GM12874 (cell line): ENCODE results near the gene RUVBL1.

Source experiments
- TF ChIP-seq, protein P1 (sequence below): IDR thresholded peaks from 2 replicates; pipeline ENCODE4 v1.5.1; 2011; ENCODE audit warnings: low read depth, mild to moderate bottlenecking, control low read depth, low read length, moderate library complexity; ENCODE audit not compliant: insufficient read depth

RUVBL1 gene

DNA sequence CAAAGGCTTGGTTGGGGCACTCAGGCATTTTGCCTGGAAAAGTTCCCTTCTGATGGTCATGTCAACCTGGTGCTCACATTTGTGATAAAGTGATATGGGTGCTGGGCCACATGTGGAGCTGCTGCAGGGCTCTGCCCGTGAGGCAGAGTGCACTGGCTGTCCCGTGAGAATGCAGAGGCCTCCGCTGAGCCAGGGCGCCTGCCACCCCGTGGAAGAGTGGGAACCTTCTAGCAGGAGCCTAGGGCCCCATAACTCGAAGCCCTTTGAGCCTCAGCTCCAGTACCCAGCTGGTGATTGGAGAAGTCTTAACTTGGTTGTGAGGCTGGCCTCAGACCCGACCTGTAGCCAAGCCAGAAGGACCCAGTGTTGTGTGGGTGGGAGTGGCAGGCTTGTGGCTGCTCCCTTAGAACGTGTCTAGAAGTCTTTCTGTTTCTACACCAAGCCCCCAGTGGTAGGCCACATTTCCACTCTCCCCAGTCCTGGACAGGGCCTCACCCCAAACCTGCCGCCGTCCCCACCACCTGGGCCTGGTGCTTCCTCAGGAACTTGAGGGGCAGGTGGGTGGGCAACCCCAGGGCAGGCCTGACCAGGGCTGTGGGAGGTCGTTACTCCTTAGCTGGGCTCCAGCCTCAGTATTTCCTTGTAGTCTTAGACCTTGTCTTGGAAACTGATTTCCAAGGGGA is 51.7 kb downstream of the RUVBL1 start:
- TF ChIP-seq, protein P1, sequence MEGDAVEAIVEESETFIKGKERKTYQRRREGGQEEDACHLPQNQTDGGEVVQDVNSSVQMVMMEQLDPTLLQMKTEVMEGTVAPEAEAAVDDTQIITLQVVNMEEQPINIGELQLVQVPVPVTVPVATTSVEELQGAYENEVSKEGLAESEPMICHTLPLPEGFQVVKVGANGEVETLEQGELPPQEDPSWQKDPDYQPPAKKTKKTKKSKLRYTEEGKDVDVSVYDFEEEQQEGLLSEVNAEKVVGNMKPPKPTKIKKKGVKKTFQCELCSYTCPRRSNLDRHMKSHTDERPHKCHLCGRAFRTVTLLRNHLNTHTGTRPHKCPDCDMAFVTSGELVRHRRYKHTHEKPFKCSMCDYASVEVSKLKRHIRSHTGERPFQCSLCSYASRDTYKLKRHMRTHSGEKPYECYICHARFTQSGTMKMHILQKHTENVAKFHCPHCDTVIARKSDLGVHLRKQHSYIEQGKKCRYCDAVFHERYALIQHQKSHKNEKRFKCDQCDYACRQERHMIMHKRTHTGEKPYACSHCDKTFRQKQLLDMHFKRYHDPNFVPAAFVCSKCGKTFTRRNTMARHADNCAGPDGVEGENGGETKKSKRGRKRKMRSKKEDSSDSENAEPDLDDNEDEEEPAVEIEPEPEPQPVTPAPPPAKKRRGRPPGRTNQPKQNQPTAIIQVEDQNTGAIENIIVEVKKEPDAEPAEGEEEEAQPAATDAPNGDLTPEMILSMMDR, result no peak

DNA sequence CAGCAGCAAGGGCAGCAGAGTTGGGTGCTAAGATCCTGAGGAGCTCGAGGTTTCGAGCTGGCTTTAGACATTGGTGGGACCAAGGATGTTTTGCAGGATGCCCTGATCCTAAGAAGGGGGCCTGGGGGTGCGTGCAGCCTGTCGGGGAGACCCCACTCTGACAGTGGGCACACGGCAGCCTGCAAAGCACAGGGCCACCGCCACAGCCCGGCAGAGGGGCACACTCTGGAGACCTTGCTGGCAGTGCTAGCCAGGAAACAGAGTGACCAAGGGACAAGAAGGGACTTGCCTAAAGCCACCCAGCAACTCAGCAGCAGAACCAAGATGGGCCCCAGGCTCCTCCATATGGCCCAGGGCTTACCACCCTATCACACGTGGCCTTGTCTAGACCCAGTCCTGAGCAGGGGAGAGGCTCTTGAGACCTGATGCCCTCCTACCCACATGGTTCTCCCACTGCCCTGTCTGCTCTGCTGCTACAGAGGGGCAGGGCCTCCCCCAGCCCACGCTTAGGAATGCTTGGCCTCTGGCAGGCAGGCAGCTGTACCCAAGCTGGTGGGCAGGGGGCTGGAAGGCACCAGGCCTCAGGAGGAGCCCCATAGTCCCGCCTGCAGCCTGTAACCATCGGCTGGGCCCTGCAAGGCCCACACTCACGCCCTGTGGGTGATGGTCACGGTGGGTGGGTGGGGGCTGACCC is 52.6 kb downstream of the RUVBL1 start:
- TF ChIP-seq, protein P1, result no peak

DNA sequence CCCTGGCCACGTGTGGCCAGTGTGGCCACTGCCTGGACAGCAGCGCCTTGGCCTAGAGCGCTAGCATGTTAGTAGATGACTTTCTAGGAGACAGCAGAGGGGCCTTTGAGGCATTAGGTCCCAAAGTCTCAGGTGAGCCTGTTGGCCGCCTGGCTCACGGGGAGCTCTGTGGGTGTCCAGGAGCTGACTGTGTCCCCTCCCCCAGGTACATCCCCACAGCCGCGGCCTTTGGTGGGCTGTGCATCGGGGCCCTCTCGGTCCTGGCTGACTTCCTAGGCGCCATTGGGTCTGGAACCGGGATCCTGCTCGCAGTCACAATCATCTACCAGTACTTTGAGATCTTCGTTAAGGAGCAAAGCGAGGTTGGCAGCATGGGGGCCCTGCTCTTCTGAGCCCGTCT is 54.3 kb downstream of the RUVBL1 start:
- TF ChIP-seq, protein P1, result no peak

DNA sequence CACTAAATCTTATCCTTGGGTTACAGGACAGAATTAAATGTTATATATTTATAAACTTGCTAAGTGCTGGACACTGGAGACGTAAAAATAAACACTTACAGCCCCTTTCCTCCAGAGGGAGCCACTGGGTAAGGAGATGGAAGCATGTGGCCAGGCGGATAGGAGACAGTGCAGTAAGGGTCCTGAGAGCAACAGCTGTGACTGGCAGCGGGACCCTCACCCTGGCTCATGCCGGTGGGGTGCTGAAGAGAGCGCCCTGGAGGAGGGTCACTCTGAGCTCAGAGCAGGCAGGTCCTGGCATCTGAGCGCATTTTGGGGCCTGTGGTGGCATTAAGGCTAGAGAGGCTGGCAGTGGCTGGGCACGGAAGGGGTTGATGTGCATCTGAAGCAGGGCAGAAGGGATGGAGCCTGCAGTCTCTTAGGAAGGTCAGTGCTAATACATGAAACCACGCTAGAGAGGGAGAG is 55.4 kb downstream of the RUVBL1 start:
- TF ChIP-seq, protein P1, result peak; percentile 65

DNA sequence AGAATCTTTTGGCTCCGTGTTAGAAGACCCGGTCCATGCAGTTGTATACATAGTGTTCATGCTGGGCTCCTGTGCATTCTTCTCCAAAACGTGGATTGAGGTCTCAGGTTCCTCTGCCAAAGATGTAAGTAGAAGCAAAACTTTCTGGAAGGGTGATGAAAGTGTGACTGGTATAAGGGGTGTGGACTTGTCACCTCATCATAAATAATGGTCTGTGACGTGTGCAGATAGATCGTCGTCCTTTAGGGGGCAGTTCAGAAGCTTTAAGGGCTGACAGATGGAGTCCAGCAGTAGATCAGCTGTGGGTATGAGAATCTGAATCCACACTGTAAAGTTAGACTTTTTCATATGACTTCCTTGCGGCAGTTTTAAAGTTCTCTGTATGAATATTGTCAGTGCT is 56.1 kb downstream of the RUVBL1 start:
- TF ChIP-seq, protein P1, result no peak

DNA sequence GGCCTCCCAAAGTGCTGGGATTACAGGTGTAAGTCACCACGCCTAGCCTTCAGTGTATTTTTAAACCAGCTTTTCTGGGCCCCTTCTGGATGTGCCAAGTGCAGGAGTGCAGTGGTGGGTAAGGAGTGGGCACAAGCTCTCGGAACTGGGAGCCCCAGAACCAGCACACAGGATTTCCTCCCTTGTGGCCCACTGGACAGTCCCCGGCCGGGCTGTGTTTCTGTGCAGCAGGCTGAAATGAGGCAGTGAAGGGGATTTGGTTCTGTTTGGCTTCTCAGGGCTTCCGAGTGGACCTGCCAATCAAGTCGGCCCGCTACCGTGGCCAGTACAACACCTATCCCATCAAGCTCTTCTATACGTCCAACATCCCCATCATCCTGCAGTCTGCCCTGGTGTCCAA is 56.9 kb downstream of the RUVBL1 start:
- TF ChIP-seq, protein P1, result no peak

DNA sequence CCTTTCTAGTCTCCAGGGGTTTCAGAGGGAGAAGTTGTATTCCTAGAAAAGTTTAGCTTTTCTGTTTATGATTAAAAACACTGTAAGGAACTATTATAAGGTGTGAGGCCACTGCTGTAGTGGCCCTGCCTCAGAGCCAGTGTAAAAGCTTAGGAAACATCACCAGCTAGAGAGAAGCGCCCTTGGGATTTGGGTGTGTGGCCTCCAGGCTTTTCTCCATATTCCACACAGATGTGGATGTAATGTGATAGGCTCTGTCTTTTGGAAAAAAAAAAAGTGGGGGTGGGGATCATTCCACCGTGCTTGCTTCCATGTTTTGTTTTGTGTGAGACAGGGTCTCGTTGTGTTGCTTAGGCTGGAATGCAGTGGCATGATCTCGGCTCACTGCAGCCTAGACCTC is 57.5 kb downstream of the RUVBL1 start:
- TF ChIP-seq, protein P1, result no peak
